Suppressor macrophage treated with lipopolysaccharide for 4 hours (primary cell): Measurements from ENCODE around the gene DSEL.

Experiments
- DNase-seq: peaks from one replicate; pipeline ENCODE4 v3.0.0-alpha.2; 2020

The DSEL gene

GRCh38 chr18:67500522-67501205 is 15.9 kb downstream of the DSEL start:
- DNase-seq, result no peak

- no peak for DNase-seq
Measured at GRCh38 chr18:67496469-67496868, 20.1 kb downstream of the DSEL start.

GRCh38 chr18:67486534-67486933 is 30.0 kb downstream of the DSEL start:
- no peak for DNase-seq

GRCh38 chr18:67485655-67486054 is 30.9 kb downstream of the DSEL start:
- no peak for DNase-seq

GRCh38 chr18:67484458-67484857 is 32.1 kb downstream of the DSEL start:
- DNase-seq, result no peak

DNA sequence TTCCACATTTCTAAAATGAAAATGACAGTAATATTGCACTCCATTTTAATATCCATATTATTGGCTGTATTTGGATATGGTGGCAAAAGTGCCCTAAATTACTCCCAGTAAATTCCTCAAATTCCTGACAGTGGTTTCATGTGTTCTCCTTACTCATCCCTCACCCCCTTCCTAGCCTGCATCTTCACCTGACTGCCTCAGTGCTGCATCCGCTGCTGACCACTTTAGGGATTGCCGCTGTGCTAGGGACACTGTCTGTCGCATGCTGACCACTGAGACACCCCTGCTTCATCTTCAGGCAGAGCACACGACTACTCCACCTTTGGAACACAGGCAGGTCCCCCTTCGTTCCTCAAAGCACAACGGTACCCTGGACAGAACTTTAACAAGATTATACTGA is 32.6 kb downstream of the DSEL start:
- DNase-seq, result no peak

GRCh38 chr18:67483237-67483636 is 33.3 kb downstream of the DSEL start:
- no peak for DNase-seq

GRCh38 chr18:67478249-67478648 is 38.3 kb downstream of the DSEL start:
- DNase-seq, result no peak

GRCh38 chr18:67477522-67477921 is 39.0 kb downstream of the DSEL start:
- no peak for DNase-seq

- no peak for DNase-seq
Measured at GRCh38 chr18:67476585-67476984, 39.9 kb downstream of the DSEL start.

- DNase-seq, result no peak
Measured at GRCh38 chr18:67475673-67476072, 40.8 kb downstream of the DSEL start.

GRCh38 chr18:67468038-67468437 is 48.5 kb downstream of the DSEL start:
- no peak for DNase-seq

- DNase-seq, result no peak
Measured at GRCh38 chr18:67467188-67467587, 49.3 kb downstream of the DSEL start.

GRCh38 chr18:67464499-67464898 is 52.0 kb downstream of the DSEL start:
- no peak for DNase-seq

DNA sequence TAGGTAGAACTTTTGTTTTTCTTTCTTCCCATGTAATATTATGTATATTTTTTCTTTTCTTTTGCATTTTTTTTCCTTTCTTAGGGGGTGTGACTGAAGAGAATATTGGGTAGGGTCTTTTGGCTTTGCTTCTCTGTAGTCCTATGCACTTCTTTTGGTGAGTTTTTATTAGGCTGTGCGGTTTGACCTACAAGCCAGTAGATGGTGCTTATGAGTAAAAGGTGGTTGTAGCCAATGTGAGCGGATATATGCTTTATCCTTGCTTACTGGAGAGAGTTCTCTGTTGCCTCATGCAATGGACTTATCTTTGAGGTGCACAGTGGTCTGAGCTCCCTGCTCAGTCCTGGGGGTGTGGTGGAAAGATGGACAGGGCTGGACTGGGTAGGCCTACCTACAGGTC is 52.7 kb downstream of the DSEL start:
- no peak for DNase-seq

- no peak for DNase-seq
Measured at GRCh38 chr18:67456711-67457110, 59.8 kb downstream of the DSEL start.
